HEK293 (cell line): Measurements from ENCODE around the gene DLGAP4.
A peak's percentile ranks its signal among the peaks of the same experiment; 100 is the strongest.

ENCODE experiments used
- CTCF ChIA-PET: fragments of 350-600 bp; formaldehyde crosslinking; extraction: SDS; loops from one replicate; lab custom pipeline; 2021; ENCODE audit warnings: antibody characterized with exemption; lab: Yijun Ruan, JAX
- POLR2A ChIA-PET: fragments of 300-600 bp; formaldehyde crosslinking; extraction: SDS; loops from one replicate; lab custom pipeline; 2020; ENCODE audit warnings: antibody characterized with exemption, inconsistent platforms; lab: Yijun Ruan, JAX
- H3K27ac ChIP-seq: fragments of 200-500 bp; sonication (Bioruptor generic); 2 replicates; pipeline ENCODE4 v1.5.1; 2014; ENCODE audit warnings: low read depth, low read length, control low read depth, inconsistent platforms; ENCODE audit errors: extremely low read depth
- H3K36me3 ChIP-seq, 2 experiments: fragments of 200-500 bp in 1 of 2; sonication (Bioruptor generic) in 1 of 2; 1 replicate in 1 of 2; 2 replicates in 1 of 2; pipeline ENCODE4 v1.5.1; 2014 to 2017; ENCODE audit warnings: inconsistent platforms in 2 of 2, low read length in 2 of 2; ENCODE audit not compliant: control insufficient read depth in 2 of 2, insufficient read depth in 1 of 2
- H3K4me1 ChIP-seq: fragments of 200-500 bp; sonication (Bioruptor generic); 2 replicates; pipeline ENCODE4 v1.5.1; 2014; ENCODE audit warnings: mild to moderate bottlenecking, low read length, inconsistent platforms; ENCODE audit not compliant: control insufficient read depth, insufficient read depth
- H3K4me3 ChIP-seq: 2 replicates; pipeline ENCODE4 v1.5.1; 2011; ENCODE audit warnings: low read depth, mild to moderate bottlenecking, control low read depth, low read length, moderate library complexity
- H3K9me3 ChIP-seq: fragments of 200-500 bp; sonication (Bioruptor generic); 2 replicates; pipeline ENCODE4 v1.5.1; 2014; ENCODE audit warnings: low read depth, low read length, inconsistent platforms; ENCODE audit not compliant: control insufficient read depth, insufficient read depth
- BCL11A ChIP-seq: fragments of 450-650 bp; formaldehyde crosslinking; IDR thresholded peaks from 2 replicates; pipeline ENCODE4 v1.5.1; 2016; ENCODE audit warnings: low read depth, missing biosample characterization, missing genetic modification characterization
- GLIS1 ChIP-seq: fragments of 450-650 bp; formaldehyde crosslinking; IDR thresholded peaks from 2 replicates; pipeline ENCODE4 v1.5.1; 2016; ENCODE audit warnings: missing biosample characterization, missing genetic modification characterization
- KLF10 ChIP-seq: fragments of 450-650 bp; IDR thresholded peaks from 2 replicates; pipeline ENCODE4 v1.5.1; 2018; ENCODE audit warnings: missing biosample characterization, mild to moderate bottlenecking, missing genetic modification characterization
- ZNF335 ChIP-seq: fragments of 450-650 bp; formaldehyde crosslinking; conservative IDR thresholded peaks from 2 replicates; pipeline ENCODE4 v1.5.1; 2016; ENCODE audit warnings: missing biosample characterization, missing genetic modification characterization
- ZNF510 ChIP-seq: fragments of 450-650 bp; formaldehyde crosslinking; IDR thresholded peaks from 2 replicates; pipeline ENCODE4 v1.5.1; 2018; ENCODE audit warnings: mild to moderate bottlenecking, missing genetic modification characterization, missing biosample characterization; ENCODE audit not compliant: insufficient replicate concordance
- ZNF560 ChIP-seq: fragments of 450-650 bp; formaldehyde crosslinking; IDR thresholded peaks from 2 replicates; pipeline ENCODE4 v1.5.1; 2017; ENCODE audit warnings: missing biosample characterization, missing genetic modification characterization, borderline replicate concordance
- TF ChIP-seq, protein P1 (sequence below): fragments of 450-650 bp; formaldehyde crosslinking; IDR thresholded peaks from 2 replicates; pipeline ENCODE4 v1.5.1; 2016; ENCODE audit warnings: missing biosample characterization, missing genetic modification characterization
- TF ChIP-seq, protein P2 (sequence below): sonication (generic); formaldehyde crosslinking; IDR thresholded peaks from 2 replicates; pipeline ENCODE4 v1.8.1; 2022; ENCODE audit warnings: mild to moderate bottlenecking, moderate library complexity, missing genetic modification reagents
- TF ChIP-seq, protein P3 (sequence below): fragments of 450-650 bp; formaldehyde crosslinking; IDR thresholded peaks from 2 replicates; pipeline ENCODE4 v1.5.1; 2016; ENCODE audit warnings: missing biosample characterization, missing genetic modification characterization, borderline replicate concordance

The DLGAP4 gene

DNA sequence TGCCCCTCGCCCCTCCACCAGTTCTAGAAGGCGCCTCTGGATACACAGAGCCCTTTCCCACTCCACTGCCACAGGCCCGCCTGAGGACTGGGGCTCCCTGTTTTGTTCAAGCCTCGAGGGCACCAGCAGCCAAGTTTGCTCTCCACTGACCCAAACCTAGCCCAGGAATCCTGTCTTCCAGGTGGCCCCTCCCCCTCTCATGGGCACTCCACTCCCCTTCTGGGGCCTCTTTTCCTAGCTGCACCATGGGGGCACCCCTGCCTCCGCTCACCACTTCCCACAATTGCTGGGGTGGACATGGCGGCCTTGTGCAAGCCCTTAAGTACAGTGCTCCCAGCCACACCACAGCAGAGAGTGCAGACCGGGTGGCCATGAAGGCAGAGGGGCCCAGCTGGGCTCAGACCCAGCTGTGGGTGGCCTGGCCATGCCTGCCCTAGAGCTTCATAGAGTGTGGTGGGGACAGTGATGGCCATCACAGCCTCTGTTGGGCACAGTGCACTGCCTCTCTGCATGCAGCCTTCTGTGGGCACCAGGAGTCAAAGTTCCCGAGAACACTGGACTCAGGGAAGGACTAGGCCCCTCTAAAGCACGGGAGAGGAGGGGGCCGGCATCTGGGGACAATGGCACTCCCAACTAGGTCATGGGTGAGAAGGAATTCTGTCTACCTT is 236.5 kb downstream of the DLGAP4 start:
- H3K36me3 ChIP-seq: no peaks in the 10 kb centered on the region
- ChIA-PET CTCF (interaction anchor here (0.5 to 0.6 kb wide), 4 partner anchors 14 to 173 kb away, joined by 3 to 6 read pairs (median 3); no protein-coding TSS in a partner anchor), POLR2A (no interaction called here)
- TF ChIP-seq BCL11A (tag by site-specific recombination): no peak
- TF ChIP-seq ZNF335: 0 out of 2 replicates have a peak, but pooled peaks have one; percentile 17
- TF ChIP-seq, all 188 proteins: peak for 1
- Histone ChIP-seq H3K27ac (no peak overlapping the region), H3K9me3 (no peaks in the 10 kb centered on the region), H3K4me1 (no peaks in the 10 kb centered on the region; the same call in 1 of the 2 replicates), H3K4me3 (no peak overlapping the region)

DNA sequence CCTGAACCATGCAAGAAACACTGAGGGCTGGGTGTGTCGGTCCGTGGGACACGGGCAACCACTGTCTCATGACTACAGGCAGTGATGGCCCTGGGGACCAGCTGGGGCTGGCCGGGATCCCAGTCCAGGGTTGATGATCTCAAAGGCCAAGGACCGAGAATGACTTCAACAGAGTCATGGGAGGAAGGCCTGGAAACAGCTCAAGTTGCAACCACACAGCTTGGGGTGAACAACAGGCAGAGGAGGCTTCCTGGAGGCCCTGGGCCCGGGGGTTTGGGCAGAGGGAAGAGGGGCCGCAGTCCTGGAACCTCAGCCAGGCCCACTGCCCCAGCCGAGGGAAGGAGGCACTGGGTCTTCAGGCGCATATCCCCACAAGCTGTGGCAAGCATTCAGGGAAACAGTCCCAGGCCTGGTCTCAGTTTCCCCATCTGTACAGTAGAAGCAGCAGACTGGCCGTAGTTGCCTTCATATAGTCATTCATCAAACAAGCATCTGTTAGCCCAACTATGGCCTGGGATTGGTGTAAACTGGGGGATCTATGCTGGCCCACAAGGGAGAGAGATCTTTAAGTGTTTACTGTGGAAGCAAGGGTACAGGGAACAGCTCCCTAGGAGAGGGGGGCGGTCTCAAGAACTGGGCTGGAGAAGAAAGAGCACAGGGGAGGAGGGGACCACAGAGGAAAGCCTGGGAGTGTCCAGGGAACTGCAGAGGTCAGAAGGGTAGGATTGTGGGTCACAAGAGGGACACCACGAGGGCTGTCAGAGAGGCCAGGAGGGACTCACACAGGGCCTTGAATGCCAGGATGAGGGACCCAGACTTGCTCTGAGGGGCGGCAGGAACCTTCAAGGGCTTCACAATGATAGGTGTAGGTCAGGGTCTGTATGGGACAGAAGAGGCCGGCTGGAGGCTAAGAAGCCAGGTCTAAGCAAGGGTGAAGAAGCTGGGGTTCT is 237.3 kb downstream of the DLGAP4 start:
- H3K4me3 ChIP-seq: no peak overlapping the region
- CTCF ChIA-PET: interaction anchor here (0.6 to 0.7 kb wide), 2 partner anchors 32 to 114 kb away, joined by 3 read pairs; no protein-coding TSS in a partner anchor
- no peaks in the 10 kb centered on the region for H3K9me3 ChIP-seq
- TF ChIP-seq ZNF510 (tag by site-specific recombination) (no peak), ZNF560 (tag by site-specific recombination) (no peak), KLF10 (tag by site-specific recombination) (no peak), GLIS1 (tag by site-specific recombination) (no peak)
- TF ChIP-seq, protein P1, sequence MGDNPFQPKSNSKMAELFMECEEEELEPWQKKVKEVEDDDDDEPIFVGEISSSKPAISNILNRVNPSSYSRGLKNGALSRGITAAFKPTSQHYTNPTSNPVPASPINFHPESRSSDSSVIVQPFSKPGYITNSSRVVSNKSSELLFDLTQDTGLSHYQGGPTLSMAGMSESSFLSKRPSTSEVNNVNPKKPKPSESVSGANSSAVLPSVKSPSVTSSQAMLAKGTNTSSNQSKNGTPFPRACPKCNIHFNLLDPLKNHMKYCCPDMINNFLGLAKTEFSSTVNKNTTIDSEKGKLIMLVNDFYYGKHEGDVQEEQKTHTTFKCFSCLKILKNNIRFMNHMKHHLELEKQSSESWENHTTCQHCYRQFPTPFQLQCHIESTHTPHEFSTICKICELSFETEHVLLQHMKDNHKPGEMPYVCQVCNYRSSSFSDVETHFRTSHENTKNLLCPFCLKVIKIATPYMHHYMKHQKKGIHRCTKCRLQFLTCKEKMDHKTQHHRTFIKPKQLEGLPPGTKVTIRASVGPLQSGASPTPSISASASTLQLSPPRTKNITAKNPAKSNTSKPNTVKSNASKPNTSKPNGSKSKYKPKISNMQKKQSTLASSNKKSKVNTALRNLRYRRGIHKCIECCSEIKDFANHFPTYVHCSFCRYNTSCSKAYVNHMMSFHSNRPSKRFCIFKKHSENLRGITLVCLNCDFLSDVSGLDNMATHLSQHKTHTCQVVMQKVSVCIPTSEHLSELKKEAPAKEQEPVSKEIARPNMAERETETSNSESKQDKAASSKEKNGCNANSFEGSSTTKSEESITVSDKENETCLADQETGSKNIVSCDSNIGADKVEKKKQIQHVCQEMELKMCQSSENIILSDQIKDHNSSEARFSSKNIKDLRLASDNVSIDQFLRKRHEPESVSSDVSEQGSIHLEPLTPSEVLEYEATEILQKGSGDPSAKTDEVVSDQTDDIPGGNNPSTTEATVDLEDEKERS (tag by site-specific recombination): no peak
- TF ChIP-seq, protein P2, sequence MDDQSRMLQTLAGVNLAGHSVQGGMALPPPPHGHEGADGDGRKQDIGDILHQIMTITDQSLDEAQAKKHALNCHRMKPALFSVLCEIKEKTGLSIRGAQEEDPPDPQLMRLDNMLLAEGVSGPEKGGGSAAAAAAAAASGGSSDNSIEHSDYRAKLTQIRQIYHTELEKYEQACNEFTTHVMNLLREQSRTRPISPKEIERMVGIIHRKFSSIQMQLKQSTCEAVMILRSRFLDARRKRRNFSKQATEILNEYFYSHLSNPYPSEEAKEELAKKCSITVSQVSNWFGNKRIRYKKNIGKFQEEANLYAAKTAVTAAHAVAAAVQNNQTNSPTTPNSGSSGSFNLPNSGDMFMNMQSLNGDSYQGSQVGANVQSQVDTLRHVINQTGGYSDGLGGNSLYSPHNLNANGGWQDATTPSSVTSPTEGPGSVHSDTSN (CRISPR knock-in tag): no peak
- TF ChIP-seq, protein P3, sequence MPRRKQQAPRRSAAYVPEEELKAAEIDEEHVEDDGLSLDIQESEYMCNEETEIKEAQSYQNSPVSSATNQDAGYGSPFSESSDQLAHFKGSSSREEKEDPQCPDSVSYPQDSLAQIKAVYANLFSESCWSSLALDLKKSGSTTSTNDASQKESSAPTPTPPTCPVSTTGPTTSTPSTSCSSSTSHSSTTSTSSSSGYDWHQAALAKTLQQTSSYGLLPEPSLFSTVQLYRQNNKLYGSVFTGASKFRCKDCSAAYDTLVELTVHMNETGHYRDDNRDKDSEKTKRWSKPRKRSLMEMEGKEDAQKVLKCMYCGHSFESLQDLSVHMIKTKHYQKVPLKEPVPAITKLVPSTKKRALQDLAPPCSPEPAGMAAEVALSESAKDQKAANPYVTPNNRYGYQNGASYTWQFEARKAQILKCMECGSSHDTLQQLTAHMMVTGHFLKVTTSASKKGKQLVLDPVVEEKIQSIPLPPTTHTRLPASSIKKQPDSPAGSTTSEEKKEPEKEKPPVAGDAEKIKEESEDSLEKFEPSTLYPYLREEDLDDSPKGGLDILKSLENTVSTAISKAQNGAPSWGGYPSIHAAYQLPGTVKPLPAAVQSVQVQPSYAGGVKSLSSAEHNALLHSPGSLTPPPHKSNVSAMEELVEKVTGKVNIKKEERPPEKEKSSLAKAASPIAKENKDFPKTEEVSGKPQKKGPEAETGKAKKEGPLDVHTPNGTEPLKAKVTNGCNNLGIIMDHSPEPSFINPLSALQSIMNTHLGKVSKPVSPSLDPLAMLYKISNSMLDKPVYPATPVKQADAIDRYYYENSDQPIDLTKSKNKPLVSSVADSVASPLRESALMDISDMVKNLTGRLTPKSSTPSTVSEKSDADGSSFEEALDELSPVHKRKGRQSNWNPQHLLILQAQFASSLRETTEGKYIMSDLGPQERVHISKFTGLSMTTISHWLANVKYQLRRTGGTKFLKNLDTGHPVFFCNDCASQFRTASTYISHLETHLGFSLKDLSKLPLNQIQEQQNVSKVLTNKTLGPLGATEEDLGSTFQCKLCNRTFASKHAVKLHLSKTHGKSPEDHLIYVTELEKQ (tag by site-specific recombination): no peak
- no peaks in the 10 kb centered on the region for H3K36me3 ChIP-seq
- POLR2A ChIA-PET: no interaction called here
- H3K27ac ChIP-seq: no peak overlapping the region
- no peaks in the 10 kb centered on the region; the same call in 1 of the 2 replicates for H3K4me1 ChIP-seq
